CD4-positive, alpha-beta T cell (primary cell): ENCODE data around the gene CNTFR. TPM values are rescaled to one million over a fixed set of nuclear protein-coding genes. Genes with fewer than 3 reads are reported as not detected.

Experiments used
- ATAC-seq: fragments of 200-7000 bp; cut with Tn5 transposase; one replicate; pipeline ENCODE4 v1.10.0; 2022; ENCODE audit warnings: mild to moderate bottlenecking; ENCODE audit not compliant: poor library complexity
- CTCF ChIA-PET: fragments of 350-600 bp; sonication (Branson Sonifier 250); formaldehyde crosslinking; loops from one replicate; lab custom pipeline; 2021; ENCODE audit warnings: antibody characterized with exemption, inconsistent platforms; lab: Charles Lee
- POLR2A ChIA-PET: fragments of 350-600 bp; sonication (Branson Sonifier 250); formaldehyde crosslinking; loops from one replicate; lab custom pipeline; 2021; ENCODE audit warnings: antibody characterized with exemption, inconsistent platforms; lab: Charles Lee
- DNase-seq, 14 experiments: peaks; one replicate each; pipeline ENCODE4 v3.0.0-alpha.2; 2013 to 2020; ENCODE audit warnings: mixed read lengths in 2 of 14
- H3K27ac ChIP-seq, 2 donors: one replicate each; pipeline versions ENCODE4 v1.5.1 to v1.7.0; 2013; ENCODE audit warnings: low read length in 2 of 2, low read depth in 1 of 2, mild to moderate bottlenecking in 1 of 2
- H3K27me3 ChIP-seq, 2 experiments: 1 replicate in 1 of 2; 2 replicates in 1 of 2; pipeline versions ENCODE4 v1.6.1 to v1.7.0; 2013; ENCODE audit warnings: low read length in 2 of 2, control low read depth in 1 of 2, mild to moderate bottlenecking in 1 of 2, moderate library complexity in 1 of 2; ENCODE audit not compliant: insufficient read depth in 2 of 2, control insufficient read depth in 1 of 2
- H3K36me3 ChIP-seq: one replicate; pipeline ENCODE4 v1.6.1; 2013; ENCODE audit warnings: low read length, control low read depth; ENCODE audit not compliant: insufficient read depth
- H3K4me1 ChIP-seq: one replicate; pipeline ENCODE4 v1.6.1; 2013; ENCODE audit warnings: low read length, control low read depth; ENCODE audit not compliant: insufficient read depth
- H3K4me3 ChIP-seq: one replicate; pipeline ENCODE4 v1.5.1; 2013; ENCODE audit warnings: mild to moderate bottlenecking, low read length, moderate library complexity
- H3K9me3 ChIP-seq, 2 experiments: 1 replicate in 1 of 2; 2 replicates in 1 of 2; pipeline versions ENCODE4 v1.6.1 to v1.7.0; 2013; ENCODE audit warnings: low read length in 2 of 2, mild to moderate bottlenecking in 2 of 2, control low read depth in 1 of 2, moderate library complexity in 1 of 2; ENCODE audit not compliant: control insufficient read depth in 1 of 2, insufficient read depth in 1 of 2
- H3K27ac Mint-ChIP-seq: one replicate; pipeline ENCODE4 v1.8.0; 2020; ENCODE audit warnings: mixed read lengths
- H3K27me3 Mint-ChIP-seq: one replicate; pipeline ENCODE4 v1.8.0; 2021; ENCODE audit warnings: mixed read lengths
- H3K36me3 Mint-ChIP-seq: one replicate; pipeline ENCODE4 v1.8.0; 2021; ENCODE audit warnings: low read depth, mixed read lengths
- H3K4me1 Mint-ChIP-seq: one replicate; pipeline ENCODE4 v1.8.0; 2021; ENCODE audit warnings: low read depth, mixed read lengths
- H3K4me3 Mint-ChIP-seq: one replicate; pipeline ENCODE4 v1.8.0; 2020; ENCODE audit warnings: mild to moderate bottlenecking, mixed read lengths
- H3K9me3 Mint-ChIP-seq: one replicate; pipeline ENCODE4 v1.8.0; 2020; ENCODE audit warnings: mixed read lengths
- CTCF ChIP-seq: fragments of 200-600 bp; IDR thresholded peaks from one replicate; pipeline ENCODE4 v1.8.0; 2022; ENCODE audit warnings: antibody characterized with exemption, mild to moderate bottlenecking
- intact Hi-C, 2 experiments: fragments of 100-400 bp; cut with DNase I in 1 of 2; cut with micrococcal nuclease in 1 of 2; formaldehyde crosslinking; loops; one replicate each; pipeline versions ENCODE4 v1.15.1 to v1.9.0; 2023 to 2025; cut with DNase I, micrococcal nuclease
- total RNA-seq, 174 experiments: library from RNA in 2 of 174; stranded (reverse) in 2 of 174; gene quantifications; one replicate each; pipeline ENCODE4 v1.2.3 and lab custom pipeline; 2021 to 2026

The CNTFR gene
- total RNA-seq, 2 experiments from 2014 or later, result not detected

GRCh38 chr9:34623374-34624235 lies 34.1 kb upstream of the CNTFR start:
- peaks cover 46% of the 10 kb centered on the region for H3K4me1 ChIP-seq
- H3K4me3 ChIP-seq, result peak overlapping the region; percentile 12
- peaks cover 3% of the 10 kb centered on the region for H3K36me3 ChIP-seq
- Mint-ChIP-seq H3K36me3 (peaks cover 9% of the 10 kb centered on the region), H3K4me3 (peak overlapping the region; percentile 59), H3K9me3 (no peaks in the 10 kb centered on the region), H3K27me3 (peaks cover 79% of the 10 kb centered on the region), H3K27ac (no peak overlapping the region), H3K4me1 (peaks cover 41% of the 10 kb centered on the region)
- H3K9me3 ChIP-seq, result peaks cover 0 to 26% of the 10 kb centered on the region in 2 experiments
- DNase-seq (peak in 2 of 14 experiments; percentile 38 to 42), ATAC-seq (no peak)
- ChIA-PET POLR2A (interaction anchor here (0.9 to 1.8 kb wide), 3 partner anchors 11 to 41 kb away, joined by 4 read pairs; partner anchors contain the start of gene SIGMAR1), CTCF (interaction anchor here (0.6 to 4.9 kb wide), 2 partner anchors 11 to 20 kb away, joined by 3 to 20 read pairs; no protein-coding TSS in a partner anchor)
- H3K27me3 ChIP-seq, result peaks cover 66 to 68% of the 10 kb centered on the region in 2 experiments
- no peak for TF ChIP-seq CTCF
- intact Hi-C loops, result no loop called here
- H3K27ac ChIP-seq, result no peak overlapping the region

GRCh38 chr9:34620061-34620994 lies 30.8 kb upstream of the CNTFR start, which contains the start of gene DCTN3:
Gene DCTN3, minus strand, starts transcription at chr9:34620495. Its CDS starts 31 bp downstream, at chr9:34620464.
- Histone ChIP-seq H3K4me3 (peak within 1 kb of the TSS; percentile 86), H3K4me1 (peaks cover 36% of the 10 kb centered on the region), H3K9me3 (peaks cover 0 to 19% of the 10 kb centered on the region in 2 experiments), H3K27ac (peak within 1 kb of the TSS; percentile 33), H3K36me3 (peaks cover 33% of the 10 kb centered on the region), H3K27me3 (peaks cover 36 to 37% of the 10 kb centered on the region in 2 experiments)
- H3K9me3 Mint-ChIP-seq, result no peaks in the 10 kb centered on the region
- ChIA-PET POLR2A (interaction anchor here (0.7 to 2.0 kb wide), 10 partner anchors 8 to 164 kb away, joined by 3 to 46 read pairs (median 4); partner anchors contain the start of genes ARID3C, GALT, RPP25L and SIGMAR1), CTCF (interaction anchor here (0.8 to 2.3 kb wide), 4 partner anchors 14 to 55 kb away, joined by 3 to 12 read pairs (median 6); no protein-coding TSS in a partner anchor)
- H3K27ac Mint-ChIP-seq, result peak within 1 kb of the TSS; percentile 61
- intact Hi-C loops, result no loop called here
- no peak for TF ChIP-seq CTCF
- H3K4me1 Mint-ChIP-seq, result peaks cover 33% of the 10 kb centered on the region
- peak; percentile 78 to 97 (median 88) for DNase-seq
- peak within 1 kb of the TSS; percentile 96 for H3K4me3 Mint-ChIP-seq
- ATAC-seq, result peak; percentile 97
- peaks cover 49% of the 10 kb centered on the region for H3K27me3 Mint-ChIP-seq
- peaks cover 39% of the 10 kb centered on the region for H3K36me3 Mint-ChIP-seq
